OCI-LY7 (cell line): ENCODE data around the gene NPS. TPM values are rescaled to one million over a fixed set of nuclear protein-coding genes. Genes with fewer than 3 reads are reported as not detected.

Experiments used
- BruUV-seq: library from RNA; stranded (reverse); fragments of 400-500 nt; replicated peaks from 2 replicates; lab custom pipeline; 2021; lab: Mats Ljungman, UMichigan
- CTCF ChIA-PET: fragments of 300-600 bp; sonication (Branson Sonifier 250); formaldehyde crosslinking; loops from one replicate; lab custom pipeline; 2022; ENCODE audit warnings: antibody characterized with exemption; ENCODE audit not compliant: unreplicated experiment; lab: Charles Lee
- POLR2A ChIA-PET: fragments of 300-600 bp; sonication (Branson Sonifier 250); formaldehyde crosslinking; loops from one replicate; lab custom pipeline; 2022; ENCODE audit warnings: antibody characterized with exemption; lab: Charles Lee
- DNase-seq: peaks from one replicate; pipeline ENCODE4 v3.0.0-alpha.2; 2015; ENCODE audit warnings: low spot score
- H2AFZ ChIP-seq: fragments of 200-600 bp; sonication (generic), shearing (Covaris generic); 2 replicates; pipeline ENCODE4 v1.6.1; 2014; ENCODE audit warnings: mild to moderate bottlenecking, antibody characterized with exemption, low read length, moderate library complexity
- H3K27ac ChIP-seq: fragments of 200-600 bp; sonication (generic); 2 replicates; pipeline ENCODE4 v1.5.1; 2014; ENCODE audit warnings: mixed run types, low read depth, mild to moderate bottlenecking, moderate library complexity, low read length, inconsistent platforms; ENCODE audit not compliant: poor library complexity, severe bottlenecking
- H3K36me3 ChIP-seq: fragments of 200-600 bp; sonication (generic); 2 replicates; pipeline ENCODE4 v1.6.1; 2014; ENCODE audit warnings: mild to moderate bottlenecking, antibody characterized with exemption, low read length, moderate library complexity, mixed read lengths; ENCODE audit not compliant: insufficient read depth
- H3K4me1 ChIP-seq: fragments of 200-600 bp; sonication (generic); 2 replicates; pipeline ENCODE4 v1.5.1; 2014; ENCODE audit warnings: mild to moderate bottlenecking, low read length; ENCODE audit not compliant: insufficient read depth, poor library complexity, severe bottlenecking
- H3K4me2 ChIP-seq: fragments of 200-600 bp; sonication (generic); 2 replicates; pipeline ENCODE4 v1.6.1; 2014; ENCODE audit warnings: mild to moderate bottlenecking, low read length
- H3K4me3 ChIP-seq: fragments of 200-600 bp; sonication (generic); 2 replicates; pipeline ENCODE4 v1.5.1; 2014; ENCODE audit warnings: mild to moderate bottlenecking, low read depth, low read length; ENCODE audit not compliant: poor library complexity, severe bottlenecking
- H3K79me2 ChIP-seq: fragments of 200-600 bp; sonication (generic); 2 replicates; pipeline ENCODE4 v1.6.1; 2016; ENCODE audit warnings: low read depth, mild to moderate bottlenecking, low read length, moderate library complexity, mixed read lengths; ENCODE audit not compliant: insufficient read depth
- H3K9me2 ChIP-seq: fragments of 200-600 bp; sonication (generic); 2 replicates; pipeline ENCODE4 v1.6.1; 2016; ENCODE audit warnings: mild to moderate bottlenecking, low read length, mixed read lengths; ENCODE audit not compliant: insufficient read depth
- H3K9me3 ChIP-seq: fragments of 200-600 bp; sonication (generic); 2 replicates; pipeline ENCODE4 v1.6.1; 2014; ENCODE audit warnings: mild to moderate bottlenecking, mixed run types, low read length, mixed read lengths
- H4K20me1 ChIP-seq: fragments of 200-600 bp; sonication (generic); 2 replicates; pipeline ENCODE4 v1.6.1; 2014; ENCODE audit warnings: mild to moderate bottlenecking, antibody characterized with exemption, low read length, moderate library complexity, mixed read lengths; ENCODE audit not compliant: insufficient read depth
- EZH2phosphoT487 ChIP-seq: fragments of 200-600 bp; sonication (generic); IDR thresholded peaks from 2 replicates; pipeline ENCODE4 v1.6.1; 2018; ENCODE audit warnings: low read depth, borderline replicate concordance, mild to moderate bottlenecking, mixed run types, antibody characterized with exemption, low read length, moderate library complexity, mixed read lengths
- intact Hi-C: fragments of 100-400 bp; cut with micrococcal nuclease; formaldehyde crosslinking; loops from one replicate; pipeline ENCODE4 v1.10.0; 2022; ENCODE audit not compliant: unreplicated experiment
- total RNA-seq, 2 experiments: library from RNA; depleted of rRNA in 1 of 2; stranded (reverse); fragments of >200 nt in 1 of 2; shearing (Covaris generic) in 1 of 2; gene quantifications; 2 replicates each; pipeline ENCODE4 v1.2.3, GENCODE V29; 2014 to 2022
- TF ChIP-seq, protein P1 (sequence below): fragments of 200-600 bp; sonication (generic); conservative IDR thresholded peaks from 2 replicates; pipeline ENCODE4 v1.5.1; 2014; ENCODE audit warnings: mild to moderate bottlenecking, antibody characterized with exemption, low read length, moderate library complexity, mixed read lengths

Gene NPS
- total RNA-seq, 2 experiments from 2014 or later, result not detected

DNA sequence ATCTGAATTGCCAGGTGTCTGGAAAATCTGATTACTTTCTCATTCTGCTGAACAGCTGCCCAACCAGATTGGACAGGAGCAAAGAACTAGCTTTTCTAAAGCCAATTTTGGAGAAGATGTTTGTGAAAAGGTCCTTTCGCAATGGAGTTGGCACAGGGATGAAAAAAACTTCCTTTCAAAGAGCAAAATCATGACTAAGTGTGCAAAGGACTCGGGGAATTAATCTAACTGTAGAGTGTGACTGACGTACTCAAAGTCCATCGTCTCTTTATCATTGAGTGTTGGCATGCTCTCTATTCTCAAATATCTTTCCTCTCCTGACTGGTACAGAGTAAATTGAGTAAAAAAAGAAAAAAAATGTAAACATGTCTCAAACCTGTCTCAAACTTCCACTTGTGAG is 3.3 kb downstream of the NPS start:
- POLR2A ChIA-PET, result no interaction called here
- intact Hi-C loops, result no loop called here
- Histone ChIP-seq H3K36me3 (no peaks in the 10 kb centered on the region), H3K4me3 (no peak overlapping the region), H3K4me1 (no peaks in the 10 kb centered on the region), H3K9me2 (no peaks in the 10 kb centered on the region), H3K79me2 (no peaks in the 10 kb centered on the region), H4K20me1 (no peaks in the 10 kb centered on the region), H3K27ac (no peak overlapping the region), H3K4me2 (no peak overlapping the region), H2AFZ (no peak overlapping the region), H3K9me3 (no peaks in the 10 kb centered on the region)
- CTCF ChIA-PET, result no interaction called here
- no TSS peak for BruUV-seq
- TF ChIP-seq, protein P1, sequence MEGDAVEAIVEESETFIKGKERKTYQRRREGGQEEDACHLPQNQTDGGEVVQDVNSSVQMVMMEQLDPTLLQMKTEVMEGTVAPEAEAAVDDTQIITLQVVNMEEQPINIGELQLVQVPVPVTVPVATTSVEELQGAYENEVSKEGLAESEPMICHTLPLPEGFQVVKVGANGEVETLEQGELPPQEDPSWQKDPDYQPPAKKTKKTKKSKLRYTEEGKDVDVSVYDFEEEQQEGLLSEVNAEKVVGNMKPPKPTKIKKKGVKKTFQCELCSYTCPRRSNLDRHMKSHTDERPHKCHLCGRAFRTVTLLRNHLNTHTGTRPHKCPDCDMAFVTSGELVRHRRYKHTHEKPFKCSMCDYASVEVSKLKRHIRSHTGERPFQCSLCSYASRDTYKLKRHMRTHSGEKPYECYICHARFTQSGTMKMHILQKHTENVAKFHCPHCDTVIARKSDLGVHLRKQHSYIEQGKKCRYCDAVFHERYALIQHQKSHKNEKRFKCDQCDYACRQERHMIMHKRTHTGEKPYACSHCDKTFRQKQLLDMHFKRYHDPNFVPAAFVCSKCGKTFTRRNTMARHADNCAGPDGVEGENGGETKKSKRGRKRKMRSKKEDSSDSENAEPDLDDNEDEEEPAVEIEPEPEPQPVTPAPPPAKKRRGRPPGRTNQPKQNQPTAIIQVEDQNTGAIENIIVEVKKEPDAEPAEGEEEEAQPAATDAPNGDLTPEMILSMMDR, result no peak
- no peak for DNase-seq

GRCh38 chr10:127553417-127553816 is 4.3 kb downstream of the NPS start:
- POLR2A ChIA-PET, result no interaction called here

DNA sequence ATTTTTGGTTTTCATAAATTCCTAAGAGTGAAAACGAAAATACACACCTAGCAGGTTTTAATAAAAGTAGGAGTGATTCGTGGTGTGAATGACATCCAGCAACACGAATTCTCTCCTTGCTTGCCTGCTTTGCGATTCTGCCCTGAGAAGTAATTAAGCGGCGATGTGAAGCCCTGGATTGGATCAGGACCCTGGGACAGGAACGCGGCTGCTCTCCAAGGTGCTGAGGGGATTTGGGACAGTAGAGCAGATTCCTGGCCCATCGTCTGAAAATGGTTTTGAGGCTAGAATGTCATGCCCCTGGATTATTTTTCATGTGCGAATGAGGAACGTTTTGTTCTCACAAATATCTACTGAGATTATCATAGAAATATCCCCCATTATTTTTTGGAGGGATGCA is 7.8 kb downstream of the NPS start:
- no peaks in the 10 kb centered on the region for H3K79me2 ChIP-seq
- H3K4me3 ChIP-seq, result no peak overlapping the region
- no peak overlapping the region for H3K27ac ChIP-seq
- no peaks in the 10 kb centered on the region for H3K9me3 ChIP-seq
- H3K4me1 ChIP-seq, result no peaks in the 10 kb centered on the region
- DNase-seq, result no peak
- no peak overlapping the region for H3K4me2 ChIP-seq
- intact Hi-C loops, result no loop called here
- H2AFZ ChIP-seq, result no peak overlapping the region
- H3K9me2 ChIP-seq, result no peaks in the 10 kb centered on the region
- no peak for TF ChIP-seq EZH2phosphoT487
- TF ChIP-seq, protein P1, result no peak
- no peaks in the 10 kb centered on the region for H4K20me1 ChIP-seq
- POLR2A ChIA-PET, result no interaction called here
- CTCF ChIA-PET, result no interaction called here
- no TSS peak for BruUV-seq
- no peaks in the 10 kb centered on the region for H3K36me3 ChIP-seq

More at GRCh38 chr10:127553417-127553816, 4.3 kb downstream of the NPS start:
- Histone ChIP-seq H3K36me3 (no peaks in the 10 kb centered on the region), H3K9me2 (no peaks in the 10 kb centered on the region), H3K9me3 (no peaks in the 10 kb centered on the region), H3K4me2 (no peak overlapping the region), H4K20me1 (no peaks in the 10 kb centered on the region), H3K4me1 (no peaks in the 10 kb centered on the region), H3K79me2 (no peaks in the 10 kb centered on the region), H2AFZ (no peak overlapping the region), H3K4me3 (no peak overlapping the region), H3K27ac (no peak overlapping the region)
- no TSS peak for BruUV-seq
- TF ChIP-seq, protein P1, result no peak
- no peak for TF ChIP-seq EZH2phosphoT487
- intact Hi-C loops, result no loop called here
- DNase-seq, result no peak
- CTCF ChIA-PET, result no interaction called here
